Measurements from ENCODE around the gene SYT12.
A peak's percentile ranks its signal among the peaks of the same experiment; 100 is the strongest.
"Not testable (repeated sequence)": the region's sequence is repeated elsewhere in the genome, so short reads cannot be mapped to it uniquely, and the experiment has no call there.

SYT12 gene

GRCh38 chr11:67022961-67023956 lies at the start of gene SYT12:
TSS of gene SYT12 (plus strand) at chr11:67023134. CDS start at chr11:67030145, 7,011 bp downstream.
- no peak for DNase-seq

GRCh38 chr11:66973956-66974580 lies 48.9 kb upstream of the SYT12 start:
- DNase-seq = no peak

GRCh38 chr11:66974724-66975404 lies 48.1 kb upstream of the SYT12 start, which contains the start of gene C11orf86:
TSS of gene C11orf86 (plus strand) at chr11:66975304. CDS start at chr11:66975363, 59 bp downstream.
- no peak for DNase-seq

DNA sequence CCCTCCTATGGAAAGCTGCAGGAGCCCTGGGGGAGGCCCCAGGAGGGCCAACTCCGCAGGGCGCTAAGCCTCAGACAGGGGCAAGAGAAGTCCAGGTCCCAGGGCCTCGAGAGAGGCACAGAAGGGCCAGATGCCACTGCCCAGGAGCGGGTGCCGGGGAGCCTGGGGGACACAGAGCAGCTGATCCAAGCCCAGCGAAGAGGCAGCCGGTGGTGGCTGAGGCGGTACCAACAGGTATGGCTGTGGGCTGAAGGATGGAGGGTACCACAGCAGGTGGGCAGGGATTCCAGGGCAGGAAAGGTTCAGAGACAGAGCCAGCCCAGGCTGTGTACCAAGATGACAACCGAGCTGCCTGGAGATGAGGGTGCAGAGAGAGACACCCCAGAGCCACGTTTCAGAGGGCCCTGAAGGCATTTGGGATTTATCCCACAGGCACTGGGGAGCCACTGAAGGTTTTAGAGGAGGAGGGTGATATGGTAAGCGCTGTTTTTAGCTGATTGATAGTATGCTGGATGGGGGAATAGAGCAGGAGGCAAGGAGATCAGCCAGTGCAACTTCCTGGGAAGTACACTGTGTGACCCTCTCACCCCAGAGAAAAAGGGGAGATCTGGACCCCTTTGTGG lies 47.4 kb upstream of the SYT12 start:
- no peak for DNase-seq

DNA sequence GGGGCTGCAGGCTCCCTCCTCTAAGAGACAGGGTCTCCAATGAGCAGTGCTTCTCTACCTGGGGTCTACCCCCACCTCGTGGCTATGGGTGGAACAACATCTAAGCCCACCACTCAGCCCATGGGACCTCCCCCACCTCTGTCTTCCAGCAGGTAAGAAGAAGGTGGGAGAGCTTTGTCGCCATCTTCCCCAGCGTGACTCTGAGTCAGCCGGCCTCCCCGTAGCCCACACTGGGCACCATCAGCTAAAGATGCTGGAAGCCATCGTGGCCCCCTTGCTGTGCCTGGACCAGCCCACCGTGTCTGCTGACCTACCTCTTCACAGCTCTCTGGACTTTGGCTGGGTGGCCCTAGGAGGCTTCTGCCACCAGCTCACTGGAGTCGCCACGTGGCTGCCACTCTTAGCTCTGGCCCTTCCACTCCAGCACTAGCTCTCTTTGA lies 46.9 kb upstream of the SYT12 start:
- DNase-seq = no peak

- no peak for DNase-seq
These were observed 46.0 kb upstream of the SYT12 start for GRCh38 chr11:66976925-66977324.

DNA sequence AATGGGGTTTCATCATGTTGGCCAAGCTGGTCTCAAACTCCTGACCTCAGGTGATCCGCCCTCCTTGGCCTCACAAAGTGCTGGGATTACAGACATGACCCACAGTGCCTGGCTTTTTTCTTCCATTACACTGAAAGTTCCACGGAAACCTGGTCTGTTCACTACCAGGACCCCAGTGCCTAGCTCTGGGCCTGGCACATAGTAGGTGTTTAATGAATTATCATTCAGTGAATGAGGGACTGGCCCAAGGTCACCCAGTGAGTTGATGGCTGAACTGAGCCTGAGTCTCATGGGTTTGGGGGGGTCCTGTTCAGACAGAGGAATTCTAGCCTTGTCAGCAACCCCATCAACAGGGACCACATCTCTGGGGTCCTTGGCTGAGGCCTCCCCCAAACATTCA lies 44.7 kb upstream of the SYT12 start:
- no peak for DNase-seq

DNA sequence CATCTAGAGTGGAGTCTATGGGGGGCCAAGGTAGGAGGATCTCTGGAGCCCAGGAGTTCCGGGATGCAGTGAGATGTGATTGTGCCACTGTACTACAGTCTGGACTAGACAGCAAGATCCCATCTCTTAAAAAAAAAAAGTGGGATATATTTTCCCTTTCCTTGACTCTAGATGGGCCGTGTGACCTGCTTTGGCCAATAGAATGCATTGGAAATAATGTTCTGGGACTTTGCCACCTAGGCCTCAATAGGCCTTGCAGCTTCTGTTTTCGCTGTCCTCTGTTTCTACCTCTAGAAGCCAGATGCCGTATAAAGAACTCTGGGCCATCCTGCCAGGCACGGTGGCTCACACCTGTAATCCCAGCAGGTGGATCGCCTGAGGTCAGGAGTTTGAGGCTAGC lies 44.2 kb upstream of the SYT12 start:
- no peak for DNase-seq

DNA sequence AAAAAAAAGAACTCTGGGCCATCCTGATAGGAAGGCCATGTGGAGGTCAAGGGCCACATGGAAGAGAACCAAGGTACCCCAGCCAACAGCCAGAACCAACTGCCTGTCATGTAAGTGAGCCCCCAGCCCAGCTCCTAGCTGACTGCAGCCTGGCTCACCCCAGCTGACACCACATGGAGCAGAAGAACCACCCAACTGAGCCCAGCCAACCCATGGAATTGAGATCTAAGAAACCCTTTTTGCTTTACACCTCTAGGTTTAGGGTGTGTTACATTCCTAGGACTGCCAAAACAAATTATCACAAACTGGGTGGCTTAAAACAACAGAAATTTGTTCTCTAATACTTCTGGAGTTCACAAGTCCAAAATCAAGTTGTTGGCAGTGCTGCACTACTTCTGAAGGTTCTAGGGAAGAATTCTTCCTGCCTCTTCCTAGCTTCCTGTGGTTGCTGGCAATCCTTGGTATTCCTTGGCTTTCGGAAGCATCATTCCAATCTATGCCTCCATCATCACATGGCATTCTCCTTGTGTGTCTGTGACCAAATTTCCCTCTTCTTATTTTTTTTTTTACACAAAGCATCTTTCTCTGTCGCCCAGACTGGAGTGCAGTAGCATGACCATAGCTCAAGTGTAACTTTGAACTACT lies 43.5 kb upstream of the SYT12 start:
- no peak for DNase-seq

DNA sequence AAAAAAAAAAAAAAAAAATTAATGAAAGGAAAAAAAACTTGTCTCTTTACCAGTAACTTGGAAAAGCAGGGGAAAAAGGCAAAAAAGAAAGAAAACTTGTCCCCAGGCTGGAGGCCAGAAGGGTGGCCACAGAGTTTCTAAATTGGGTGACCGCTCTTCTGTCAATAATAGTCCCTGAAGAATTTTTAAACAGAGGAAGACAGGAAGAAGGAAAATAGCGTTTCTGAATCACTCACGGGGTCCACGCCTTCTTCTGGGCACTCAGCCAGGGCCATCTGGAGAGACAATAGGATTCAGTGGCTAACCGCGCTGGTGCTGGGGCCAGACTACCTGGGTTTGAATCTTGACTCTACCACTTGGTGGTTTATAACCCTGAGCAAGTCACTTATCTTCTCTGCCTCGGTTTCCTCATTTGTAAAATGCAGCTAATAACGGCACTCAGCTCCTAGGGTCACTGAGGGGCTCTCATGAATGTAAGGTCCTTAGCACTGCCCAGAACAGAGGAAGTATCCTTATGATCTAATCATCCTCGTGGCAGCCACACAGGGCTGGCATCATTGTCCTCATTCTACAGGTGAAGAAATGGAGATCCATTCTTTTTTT lies 40.9 kb upstream of the SYT12 start:
- peak; percentile 31 to 63 for DNase-seq

GRCh38 chr11:66983275-66983924 lies 39.5 kb upstream of the SYT12 start:
- DNase-seq = no peak

GRCh38 chr11:66985508-66986177 lies 37.3 kb upstream of the SYT12 start:
- no peak for DNase-seq

DNA sequence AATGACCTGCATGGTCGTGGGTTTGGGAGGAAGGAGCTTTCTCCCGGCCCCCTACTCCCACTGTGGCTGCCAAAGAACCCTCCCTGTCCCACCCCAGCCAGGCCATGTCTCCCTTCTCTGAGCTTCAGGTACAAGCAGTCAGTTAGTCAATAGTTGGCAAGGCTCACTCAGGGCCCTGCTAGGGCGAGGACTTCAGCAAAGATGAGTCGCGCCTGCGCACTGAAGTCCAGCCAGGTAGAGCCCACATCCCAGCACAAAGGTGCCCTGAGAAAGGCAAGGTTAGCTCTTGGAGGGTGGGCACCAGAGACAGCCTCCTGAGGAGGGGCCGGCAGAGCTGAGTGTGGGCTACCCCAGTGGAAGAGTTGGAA lies 36.8 kb upstream of the SYT12 start:
- DNase-seq = no peak

DNA sequence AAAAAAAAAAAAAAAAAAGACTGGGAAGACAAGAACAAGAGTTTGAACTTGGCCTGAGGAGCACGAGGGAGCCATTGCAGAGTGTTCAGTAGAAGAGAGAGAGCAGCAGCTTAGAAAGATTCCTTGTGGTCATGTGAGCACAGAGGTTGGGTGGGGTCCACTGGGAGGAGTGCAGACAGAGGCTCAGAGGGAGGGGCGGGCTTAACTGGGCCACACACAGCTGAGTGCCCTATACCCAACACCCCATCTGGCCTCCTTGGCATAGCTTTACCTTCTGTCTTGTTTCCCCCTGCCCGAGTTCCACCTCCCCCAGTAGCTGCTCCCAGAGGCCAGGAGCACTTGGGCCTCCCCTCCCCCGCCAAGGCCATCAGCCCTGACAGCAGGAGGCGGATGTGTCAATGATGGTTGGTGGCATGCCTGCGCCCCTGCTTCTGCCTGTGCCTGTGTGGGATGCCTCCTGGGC lies 35.7 kb upstream of the SYT12 start:
- no peak for DNase-seq

DNA sequence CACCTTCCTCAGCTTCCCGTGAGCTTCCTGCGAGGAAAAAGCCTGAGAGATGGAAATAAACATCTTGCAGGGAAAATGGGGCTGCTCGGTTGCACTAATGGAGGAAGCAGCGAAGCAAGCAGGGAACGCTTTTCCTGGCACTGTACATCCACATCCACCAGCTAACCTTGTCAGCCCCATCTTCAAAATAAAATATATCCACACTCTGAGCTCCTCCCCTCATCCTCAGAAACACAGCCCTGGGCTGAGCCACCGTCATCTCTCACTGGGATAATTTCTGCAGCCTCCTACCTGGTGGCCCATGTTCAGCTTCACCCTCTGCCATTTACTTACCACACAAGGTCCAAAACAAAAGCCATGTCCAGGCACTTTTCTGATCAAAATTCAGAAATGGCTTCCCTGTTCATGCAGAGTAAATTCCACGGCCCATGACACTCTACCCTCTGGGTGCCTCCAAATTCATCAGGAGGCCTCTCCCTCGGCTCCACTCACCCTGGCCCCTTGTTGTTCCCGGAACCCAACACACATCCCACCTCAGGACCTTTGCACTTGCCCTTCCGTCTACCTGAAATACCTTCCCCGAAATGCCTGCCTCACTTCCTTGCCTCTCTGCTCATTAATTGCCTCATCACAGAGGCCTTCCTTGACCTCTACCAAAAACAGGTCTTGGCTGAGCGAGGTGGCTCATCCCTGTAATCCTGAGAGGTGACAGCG lies 34.9 kb upstream of the SYT12 start:
- no peak for DNase-seq

GRCh38 chr11:66988741-66989140 lies 34.2 kb upstream of the SYT12 start:
- DNase-seq = not testable (repeated sequence)

DNA sequence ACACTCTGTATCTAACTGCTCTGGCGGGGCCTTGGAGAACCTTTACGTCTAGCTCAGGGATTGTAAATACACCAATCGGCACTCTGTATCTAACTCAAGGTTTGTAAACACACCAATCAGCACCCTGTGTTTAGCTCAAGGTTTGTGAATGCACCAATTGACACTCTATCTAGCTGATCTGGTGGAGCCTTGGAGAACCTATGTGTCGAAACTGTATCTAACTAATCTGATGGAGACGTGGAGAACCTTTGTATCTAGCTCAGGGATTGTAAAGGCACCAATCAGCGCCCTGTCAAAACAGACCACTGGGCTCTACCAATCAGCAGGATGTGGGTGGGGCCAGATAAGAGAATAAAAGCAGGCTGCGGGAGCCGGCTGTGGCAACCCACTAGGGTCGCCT lies 33.6 kb upstream of the SYT12 start:
- DNase-seq = not testable (repeated sequence)

DNA sequence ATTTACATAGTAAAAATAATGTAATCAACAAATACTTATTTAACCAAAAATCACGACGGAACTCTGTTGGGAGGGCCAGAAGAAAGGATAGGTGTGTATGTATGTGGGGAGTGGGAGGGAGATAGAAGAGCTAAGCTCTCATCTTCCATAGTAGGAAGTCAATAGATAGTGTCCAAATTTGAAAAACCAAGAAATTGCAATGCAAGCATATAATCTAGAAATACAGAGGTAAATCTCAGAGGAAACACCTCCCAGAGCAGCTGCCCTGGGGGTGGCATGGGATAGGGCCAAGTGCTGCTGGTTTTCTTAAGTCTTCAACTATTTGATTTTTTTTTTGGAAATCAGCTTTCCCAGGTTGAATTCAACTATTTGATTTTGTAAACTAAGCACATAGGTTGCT lies 30.9 kb upstream of the SYT12 start:
- DNase-seq = no peak

DNA sequence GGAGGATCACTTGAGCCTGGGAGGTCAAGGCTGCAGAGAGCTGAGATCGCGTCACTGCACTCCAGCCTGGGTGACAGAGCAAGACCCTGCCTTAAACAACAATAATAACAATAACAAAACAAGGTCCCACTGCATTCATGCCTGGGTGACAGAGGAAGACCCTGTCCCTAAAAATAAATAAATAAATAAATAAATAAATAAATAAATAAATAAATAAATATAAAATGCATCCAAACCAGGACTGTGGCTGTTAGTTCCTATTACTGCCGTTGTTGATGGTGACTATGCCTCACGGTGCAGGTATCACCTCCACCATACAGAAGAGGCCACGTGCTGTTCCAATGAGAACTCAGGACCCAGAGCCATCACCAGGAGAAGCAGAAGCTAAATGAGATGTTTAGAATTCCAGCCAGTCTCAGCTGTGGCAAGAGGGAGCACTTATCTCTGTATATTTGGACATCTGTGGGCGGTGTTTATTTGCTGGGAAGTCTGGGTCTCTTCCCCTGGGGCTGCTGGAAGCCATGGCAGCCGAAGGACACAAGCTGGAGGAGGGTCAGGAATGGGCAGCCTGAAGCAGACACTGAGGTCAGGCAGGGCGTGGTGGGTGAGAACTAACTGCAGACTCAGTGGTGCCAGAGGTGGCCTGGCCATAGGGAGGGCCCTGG lies 26.2 kb upstream of the SYT12 start:
- no peak for DNase-seq

Data from AML-193 (cell line).